Testis (tissue), 3 donors: ENCODE results near the gene RPS2. TPM values are rescaled to one million over a fixed set of nuclear protein-coding genes. Genes with fewer than 3 reads are reported as not detected.

Experiments
- DNase-seq: peaks from one replicate; pipeline ENCODE4 v3.0.0-alpha.2; 2019
- H3K27ac ChIP-seq, 2 donors: fragments of 200-600 bp; sonication (generic); one replicate each; pipeline ENCODE4 v1.5.1; 2019
- H3K27me3 ChIP-seq: fragments of 200-600 bp; sonication (generic); one replicate; pipeline ENCODE4 v1.5.1; 2019
- H3K36me3 ChIP-seq: fragments of 200-600 bp; sonication (generic); one replicate; pipeline ENCODE4 v1.5.1; 2017; ENCODE audit warnings: low read depth; ENCODE audit errors: missing control alignments
- H3K4me1 ChIP-seq: fragments of 200-600 bp; sonication (generic); one replicate; pipeline ENCODE4 v1.5.1; 2019
- H3K4me3 ChIP-seq, 2 donors: fragments of 200-600 bp; sonication (generic); one replicate each; pipeline ENCODE4 v1.5.1; 2017 to 2019
- H3K9me3 ChIP-seq: fragments of 200-600 bp; sonication (generic); one replicate; pipeline ENCODE4 v1.5.1; 2017
- POLR2A ChIP-seq: fragments of 450-650 bp; IDR thresholded peaks from one replicate; pipeline ENCODE4 v1.6.1; 2017; ENCODE audit warnings: antibody characterized with exemption, mild to moderate bottlenecking, moderate library complexity
- WGBS, 2 donors: methylation state at CpG; one replicate each; pipeline ENCODE4 v1.1.5; 2018; 5-methylcytosine and 5-hydroxymethylcytosine counted together
- intact Hi-C: fragments of 100-400 bp; cut with DNase I; formaldehyde crosslinking; loops from one replicate; pipeline ENCODE4 v1.15.1; 2023; ENCODE audit warnings: low total_unique reads
- polyA plus RNA-seq: library from polyadenylated mRNA; stranded (reverse); fragments of 350-450 nt; fragmentation: Illumina TruSeq; extraction: RNeasy Lipid Tissue Mini Kit (QIAGEN cat#74804); gene quantifications from one replicate; pipeline ENCODE4 v1.2.3, GENCODE V29; 2014; ENCODE audit warnings: low read depth, low replicate concordance; ENCODE audit not compliant: insufficient read depth
- total RNA-seq, 2 donors: library from RNA; depleted of rRNA; stranded (reverse); fragments of >200 nt; gene quantifications; one replicate each; pipeline ENCODE4 v1.2.3, GENCODE V29; 2016
- TF ChIP-seq, protein P1 (sequence below), 3 experiments: fragments of 450-650 bp in 2 of 3; fragments of 200-600 bp in 1 of 3; sonication (generic) in 1 of 3; IDR thresholded peaks; one replicate each; pipeline ENCODE4 v1.5.1; 2016 to 2019; ENCODE audit warnings: antibody characterized with exemption in 3 of 3, mild to moderate bottlenecking in 2 of 3, moderate library complexity in 1 of 3

The RPS2 gene
- total and polyA plus RNA-seq, 3 donors from 2014 or later: 744 to 1,779 (median 1,272) TPM

- intact Hi-C loops: no loop called here
- no peak overlapping the region for H3K27ac ChIP-seq
- peaks cover 16% of the 10 kb centered on the region for H3K4me1 ChIP-seq
- DNase-seq: no peak
- H3K4me3 ChIP-seq: no peak overlapping the region
- no peaks in the 10 kb centered on the region for H3K27me3 ChIP-seq
- WGBS, 2 donors: 84 to 93% methylated on average over 3 to 28 of the region's 28 CpGs
- TF ChIP-seq, protein P1, sequence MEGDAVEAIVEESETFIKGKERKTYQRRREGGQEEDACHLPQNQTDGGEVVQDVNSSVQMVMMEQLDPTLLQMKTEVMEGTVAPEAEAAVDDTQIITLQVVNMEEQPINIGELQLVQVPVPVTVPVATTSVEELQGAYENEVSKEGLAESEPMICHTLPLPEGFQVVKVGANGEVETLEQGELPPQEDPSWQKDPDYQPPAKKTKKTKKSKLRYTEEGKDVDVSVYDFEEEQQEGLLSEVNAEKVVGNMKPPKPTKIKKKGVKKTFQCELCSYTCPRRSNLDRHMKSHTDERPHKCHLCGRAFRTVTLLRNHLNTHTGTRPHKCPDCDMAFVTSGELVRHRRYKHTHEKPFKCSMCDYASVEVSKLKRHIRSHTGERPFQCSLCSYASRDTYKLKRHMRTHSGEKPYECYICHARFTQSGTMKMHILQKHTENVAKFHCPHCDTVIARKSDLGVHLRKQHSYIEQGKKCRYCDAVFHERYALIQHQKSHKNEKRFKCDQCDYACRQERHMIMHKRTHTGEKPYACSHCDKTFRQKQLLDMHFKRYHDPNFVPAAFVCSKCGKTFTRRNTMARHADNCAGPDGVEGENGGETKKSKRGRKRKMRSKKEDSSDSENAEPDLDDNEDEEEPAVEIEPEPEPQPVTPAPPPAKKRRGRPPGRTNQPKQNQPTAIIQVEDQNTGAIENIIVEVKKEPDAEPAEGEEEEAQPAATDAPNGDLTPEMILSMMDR (IDR thresholded peaks at IDR 0.05): no peak
- no peak for TF ChIP-seq POLR2A
- H3K9me3 ChIP-seq: no peaks in the 10 kb centered on the region
- H3K36me3 ChIP-seq: no peaks in the 10 kb centered on the region
Observed at GRCh38 chr16:1999866-2000514, 35.4 kb upstream of the RPS2 start.

- no peak for TF ChIP-seq POLR2A
- TF ChIP-seq, protein P1 (IDR thresholded peaks at IDR 0.05): no peak
- intact Hi-C loops: no loop called here
- H3K4me1 ChIP-seq: peaks cover 7% of the 10 kb centered on the region
- no peak overlapping the region for H3K4me3 ChIP-seq
- H3K9me3 ChIP-seq: no peaks in the 10 kb centered on the region
- WGBS, 2 donors: 89% methylated on average over 4 to 36 of the region's 39 CpGs
- H3K27me3 ChIP-seq: no peaks in the 10 kb centered on the region
- no peaks in the 10 kb centered on the region for H3K36me3 ChIP-seq
- no peak for DNase-seq
- H3K27ac ChIP-seq: no peak overlapping the region
Observed at GRCh38 chr16:1998852-1999801, 34.5 kb upstream of the RPS2 start.

DNA sequence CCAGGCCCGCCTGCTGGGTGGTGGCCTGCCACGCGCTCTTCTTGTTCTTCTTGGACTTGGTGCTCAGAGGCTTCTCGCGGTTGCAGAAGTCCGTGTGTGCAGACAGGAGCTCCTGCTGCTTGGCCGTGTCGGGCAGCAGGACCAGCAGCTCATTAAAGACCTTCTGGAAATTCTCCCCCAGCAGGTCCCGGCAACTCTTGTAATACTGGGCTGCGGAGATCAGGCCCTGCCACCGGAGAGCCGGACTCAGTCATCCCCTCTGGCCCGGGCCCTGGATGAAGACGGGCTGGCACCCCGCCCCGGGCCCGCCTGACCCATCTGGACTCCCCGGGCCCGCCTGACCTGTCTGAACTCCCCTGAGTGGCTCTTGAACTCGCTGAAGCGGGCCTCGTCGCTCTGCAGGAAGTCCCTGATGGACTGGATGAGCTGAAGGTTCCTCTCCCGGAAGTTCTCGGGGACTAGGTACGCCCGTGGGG is 33.8 kb upstream of the RPS2 start:
- no peak overlapping the region for H3K27ac ChIP-seq
- 92 to 100% methylated on average over 21 to 27 of the region's 27 CpGs for WGBS, 2 donors
- TF ChIP-seq POLR2A: no peak
- TF ChIP-seq, protein P1 (IDR thresholded peaks at IDR 0.05): no peak
- no peak overlapping the region for H3K4me3 ChIP-seq
- peaks cover 3% of the 10 kb centered on the region for H3K4me1 ChIP-seq
- H3K36me3 ChIP-seq: no peaks in the 10 kb centered on the region
- no peaks in the 10 kb centered on the region for H3K9me3 ChIP-seq
- no peak for DNase-seq
- intact Hi-C loops: no loop called here
- H3K27me3 ChIP-seq: no peaks in the 10 kb centered on the region

DNA sequence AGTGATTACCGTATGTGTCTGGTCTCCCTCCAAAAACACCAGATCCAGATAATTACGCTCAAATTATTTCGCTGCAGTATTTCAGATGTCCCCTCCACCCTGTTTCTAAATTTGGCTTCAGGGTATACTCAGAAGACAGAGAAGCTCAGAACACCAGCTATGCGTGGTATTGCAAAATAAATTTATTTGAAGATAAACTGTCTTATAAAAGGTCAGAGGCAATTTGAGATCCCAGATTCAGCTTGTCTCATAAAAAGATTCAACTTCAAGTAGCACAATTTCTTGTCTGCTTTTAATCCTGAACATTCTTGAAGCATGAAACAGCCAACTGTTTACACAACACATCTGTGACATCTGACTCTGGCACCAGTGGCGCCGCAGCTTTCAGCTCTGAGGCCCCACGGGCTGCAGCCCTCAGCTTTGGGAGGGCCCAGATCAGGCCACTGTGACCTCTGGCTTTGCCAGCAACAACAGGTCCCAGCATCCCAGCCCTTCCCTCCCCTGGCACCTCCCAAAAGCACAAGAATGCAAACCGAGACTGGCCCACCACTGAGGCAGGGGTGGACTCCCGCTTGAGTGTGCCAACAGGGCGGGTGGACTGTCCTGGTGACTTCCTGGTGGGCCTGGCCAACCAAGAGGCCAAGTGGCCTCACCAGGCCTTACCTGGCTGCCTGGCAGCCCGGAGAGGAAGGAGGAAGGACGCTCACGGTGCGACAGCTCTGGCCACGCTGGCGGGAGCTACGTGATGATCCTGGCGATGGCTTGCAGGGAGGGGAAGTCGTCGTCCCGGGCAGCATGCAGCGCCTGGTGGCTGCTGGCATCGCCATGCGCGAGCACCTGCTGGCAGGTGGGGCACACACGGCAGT is 33.1 kb upstream of the RPS2 start:
- no peak for DNase-seq
- Histone ChIP-seq H3K4me3 (no peak overlapping the region), H3K27me3 (no peaks in the 10 kb centered on the region), H3K4me1 (peaks cover 3% of the 10 kb centered on the region), H3K27ac (no peak overlapping the region), H3K36me3 (no peaks in the 10 kb centered on the region), H3K9me3 (no peaks in the 10 kb centered on the region)
- intact Hi-C loops: no loop called here
- 90% methylated on average over 10 to 26 of the region's 26 CpGs for WGBS, 2 donors
- TF ChIP-seq, protein P1 (IDR thresholded peaks at IDR 0.05): no peak
- TF ChIP-seq POLR2A: no peak
